Inflammatory macrophage treated with lipopolysaccharide for 1 hour (primary cell): Measurements from ENCODE around the gene NPFFR2.
"Not testable (repeated sequence)": the region's sequence is repeated elsewhere in the genome, so short reads cannot be mapped to it uniquely, and the experiment has no call there.

ENCODE experiments used
- DNase-seq, 2 donors: peaks; one replicate each; pipeline ENCODE4 v3.0.0-alpha.2; 2020 to 2022

NPFFR2 gene

GRCh38 chr4:72112514-72113156 lies 80.8 kb downstream of the NPFFR2 start:
- peak; percentile 6 to 11 for DNase-seq

DNA sequence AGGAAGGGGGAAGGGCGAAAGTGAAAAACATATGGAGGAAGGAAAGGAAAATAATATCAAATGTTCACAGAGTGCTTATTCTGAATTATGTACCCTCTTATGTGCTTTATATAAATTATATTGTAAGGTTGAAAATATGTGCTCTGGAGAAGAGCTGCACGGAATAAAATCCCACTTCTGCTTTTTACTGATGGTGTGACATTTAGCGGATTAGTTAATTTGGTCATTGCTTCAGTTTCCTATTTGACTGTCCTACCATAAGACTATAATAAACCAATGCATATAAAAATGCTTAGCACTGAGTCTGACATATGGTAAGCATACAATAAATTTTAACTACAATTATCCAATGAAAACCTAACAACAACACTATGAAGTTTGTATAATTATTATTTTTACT lies 86.2 kb downstream of the NPFFR2 start:
- DNase-seq, result no peak

DNA sequence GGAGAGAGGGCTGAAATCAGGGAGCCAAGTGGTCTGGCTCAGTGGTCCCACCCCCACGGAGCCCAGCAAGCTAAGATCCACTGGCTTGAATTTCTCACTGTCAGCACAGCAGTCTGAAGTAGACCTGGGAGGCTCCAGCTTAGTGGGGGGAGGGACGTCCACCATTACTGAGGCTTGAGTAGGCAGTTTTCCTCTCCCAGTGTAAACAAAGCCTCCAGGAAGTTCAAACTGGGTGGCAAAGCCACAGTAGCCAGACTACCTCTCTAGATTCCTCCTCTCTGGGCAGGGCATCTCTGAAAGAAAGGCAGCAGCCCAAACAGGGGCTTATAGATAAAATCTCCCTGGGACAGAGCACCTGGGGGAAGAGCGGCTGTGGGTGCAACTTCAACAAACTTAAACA lies 88.1 kb downstream of the NPFFR2 start:
- no peak for DNase-seq

DNA sequence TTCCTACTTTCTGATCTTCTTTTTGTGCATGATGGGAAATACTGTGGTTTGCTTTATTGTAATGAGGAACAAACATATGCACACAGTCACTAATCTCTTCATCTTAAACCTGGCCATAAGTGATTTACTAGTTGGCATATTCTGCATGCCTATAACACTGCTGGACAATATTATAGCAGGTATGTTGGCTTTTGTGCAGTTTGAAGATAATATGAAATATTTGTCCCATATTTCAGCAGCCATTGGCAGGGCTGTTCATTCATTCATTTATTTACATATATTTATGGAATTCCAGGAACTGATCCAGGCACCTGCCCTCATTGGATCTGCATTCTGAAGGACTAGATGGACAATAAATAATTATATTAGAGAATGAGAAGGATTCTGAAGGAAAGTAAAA lies 96.9 kb downstream of the NPFFR2 start:
- DNase-seq, result no peak

- no peak for DNase-seq
Observed at GRCh38 chr4:72136429-72136828, 104.6 kb downstream of the NPFFR2 start.

- not testable (repeated sequence) for DNase-seq
Observed at GRCh38 chr4:72139997-72140396, 108.2 kb downstream of the NPFFR2 start.

GRCh38 chr4:72144241-72144640 lies 112.4 kb downstream of the NPFFR2 start:
- DNase-seq, result no peak

GRCh38 chr4:72152731-72153130 lies 120.9 kb downstream of the NPFFR2 start:
- no peak for DNase-seq

- DNase-seq, result not testable (repeated sequence)
Observed at GRCh38 chr4:72153634-72154033, 121.8 kb downstream of the NPFFR2 start.

- not testable (repeated sequence) for DNase-seq
Observed at GRCh38 chr4:72169285-72169684, 137.5 kb downstream of the NPFFR2 start.

- no peak for DNase-seq
Observed at GRCh38 chr4:72169861-72170260, 138.1 kb downstream of the NPFFR2 start.

DNA sequence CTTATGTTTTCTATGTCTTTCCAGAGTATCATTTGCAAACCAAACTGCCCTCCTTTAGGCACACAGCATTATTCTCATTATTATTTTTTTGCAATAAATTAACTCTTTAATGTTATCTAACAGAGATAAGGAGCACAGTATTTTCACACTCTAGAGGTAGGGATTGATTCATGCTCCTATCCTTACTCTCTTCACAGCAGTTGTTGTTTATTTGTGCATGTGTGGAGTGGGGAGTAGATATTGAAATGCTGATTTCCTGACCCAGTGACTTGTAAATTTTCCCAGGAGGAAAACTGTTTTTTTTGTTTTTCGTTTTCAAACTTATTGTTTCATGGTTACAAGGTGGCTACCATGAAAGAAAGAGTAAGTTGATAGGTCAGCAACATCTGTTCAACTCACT lies 140.0 kb downstream of the NPFFR2 start:
- DNase-seq, result no peak

DNA sequence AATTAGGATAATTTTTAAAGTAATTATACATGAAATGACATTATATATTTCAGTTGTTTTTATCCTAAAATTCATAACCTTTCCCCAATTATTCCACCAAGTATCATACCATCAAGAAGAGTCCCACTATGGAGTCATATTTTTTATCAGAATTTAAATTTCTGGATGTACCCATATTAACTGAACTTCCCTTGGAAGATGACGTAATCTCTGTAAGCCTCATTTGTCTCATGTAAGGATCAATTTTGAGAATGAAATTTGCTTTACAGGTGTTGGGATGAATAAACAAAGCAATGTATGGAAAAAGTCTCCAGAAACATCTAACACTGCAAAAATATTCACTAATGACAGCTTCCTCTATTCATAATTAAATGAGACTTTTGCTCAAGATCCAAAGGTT lies 147.5 kb downstream of the NPFFR2 start:
- no peak for DNase-seq

DNA sequence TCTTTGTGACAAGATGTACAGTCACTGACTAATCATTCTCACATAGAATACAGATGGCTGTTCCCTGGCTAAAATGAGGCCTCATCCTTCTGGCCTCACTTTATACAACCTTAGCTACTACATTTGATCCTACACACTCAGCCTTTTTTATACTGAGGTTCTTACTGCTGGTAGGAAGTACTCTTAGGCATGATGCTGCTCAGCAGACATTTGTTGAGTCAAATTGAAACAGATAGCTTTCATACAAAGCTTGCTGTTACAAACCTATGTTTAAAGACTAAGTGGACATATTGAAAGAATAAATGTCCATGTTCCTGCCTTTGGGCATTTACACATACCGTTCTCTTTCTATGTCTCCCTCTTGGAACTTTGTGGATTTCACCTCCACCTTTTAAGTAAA lies 154.9 kb downstream of the NPFFR2 start:
- no peak for DNase-seq

GRCh38 chr4:72194046-72194445 lies 162.2 kb downstream of the NPFFR2 start:
- DNase-seq, result no peak

DNA sequence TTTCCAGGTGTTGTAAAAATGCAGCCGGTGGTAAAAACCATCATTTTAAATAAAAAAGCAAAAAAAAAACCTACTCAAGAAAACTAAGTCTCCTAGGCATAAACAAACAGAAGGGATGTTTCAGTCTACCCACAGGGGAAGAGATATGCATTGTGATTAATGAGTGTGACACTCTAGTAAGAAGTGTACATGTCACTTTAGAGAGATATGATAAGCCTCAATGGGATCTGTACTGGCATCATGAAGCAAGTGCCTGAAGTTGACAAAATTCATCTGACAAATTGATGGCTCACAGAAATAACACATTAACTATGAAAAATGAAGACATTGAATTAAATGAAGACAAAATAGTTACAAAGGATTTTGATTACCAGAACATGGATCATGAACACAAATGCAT lies 162.7 kb downstream of the NPFFR2 start:
- DNase-seq, result no peak
